ENCODE measurements around the gene GSS.
A peak's percentile ranks its signal among the peaks of the same experiment; 100 is the strongest.

Gene GSS

DNA sequence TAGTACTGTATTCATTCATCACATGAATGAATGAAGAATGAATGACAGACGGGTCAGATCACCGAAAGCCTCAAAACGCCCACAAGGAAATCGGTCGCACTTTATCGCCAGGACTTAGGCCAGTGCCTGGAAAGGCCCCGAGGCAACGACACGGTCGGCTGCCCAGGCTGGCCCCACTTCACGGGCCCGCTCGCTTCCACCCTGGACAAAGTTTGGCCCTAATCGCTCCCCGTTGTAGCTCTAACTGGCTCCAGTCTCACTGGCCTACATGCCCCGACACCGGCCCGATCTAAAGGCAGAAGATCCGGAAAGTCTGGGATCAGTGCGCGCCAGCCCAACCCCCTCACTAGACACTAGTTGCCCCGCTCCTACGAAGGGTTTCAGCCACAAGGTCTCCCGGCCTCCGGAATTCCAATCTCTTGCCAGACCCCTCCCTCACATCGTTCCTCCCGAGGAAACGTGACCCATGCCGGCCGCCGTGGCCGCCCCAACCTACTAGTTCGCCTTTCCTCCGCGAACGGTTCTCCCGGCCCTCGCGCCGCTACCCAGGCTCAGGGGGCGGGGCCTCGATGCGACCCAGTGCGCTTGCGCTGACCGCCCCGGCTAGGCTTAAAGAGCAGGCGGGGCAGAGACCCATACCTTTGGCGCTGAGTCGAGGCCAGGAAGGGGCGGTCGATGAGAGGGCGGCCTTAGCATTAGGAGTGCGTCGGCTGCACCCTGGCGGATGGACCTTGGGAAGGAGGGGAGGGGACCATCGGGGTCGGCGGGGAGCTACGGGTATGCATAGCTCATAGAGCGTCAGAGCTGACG, at the start of gene GSS, which contains the start of gene MYH7B:
Gene GSS (minus strand): TSS at position 576 of the 810 bp plus-strand sequence. CDS start 3,954 bp downstream, outside the sequence.
Gene MYH7B (plus strand): TSS at position 638 of the 810 bp plus-strand sequence. CDS start 22,138 bp downstream, outside the sequence.
- DNase-seq, result peak; percentile 74 to 96 (median 91)

DNA sequence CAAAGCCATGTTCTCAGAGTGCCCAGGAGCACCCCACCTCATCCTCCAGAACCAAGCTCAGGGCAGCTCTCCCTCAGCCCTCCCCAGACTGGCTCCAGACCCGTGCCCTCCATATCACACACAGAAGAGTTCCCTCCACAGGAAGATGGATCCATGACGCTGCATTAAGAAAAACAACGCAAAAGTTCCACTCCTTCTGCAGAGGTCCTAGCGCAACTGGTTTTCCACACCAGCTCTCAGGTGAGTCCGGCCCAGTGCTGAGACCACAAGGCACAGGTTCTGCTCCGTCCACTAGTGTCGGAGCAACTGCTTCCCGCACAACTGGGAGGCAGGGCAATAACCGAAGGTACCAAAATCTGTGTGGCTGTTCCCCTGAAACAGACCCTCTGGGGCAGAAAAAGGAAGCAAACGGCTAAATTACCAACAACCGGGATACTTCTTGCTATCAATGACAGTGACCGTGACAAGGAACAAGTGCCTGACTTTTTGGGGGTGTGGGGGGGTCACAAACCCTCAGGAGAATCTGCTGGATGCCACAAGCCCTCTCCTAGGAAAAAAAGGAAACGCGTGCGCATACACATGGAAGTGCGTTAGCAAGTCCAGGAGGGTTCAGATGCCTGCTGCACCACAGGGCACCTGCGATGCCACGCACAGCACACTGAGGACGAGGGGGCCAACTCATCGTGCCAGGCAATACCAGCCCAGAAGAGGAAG, 49.3 kb upstream of the GSS start:
- DNase-seq, result no peak

DNA sequence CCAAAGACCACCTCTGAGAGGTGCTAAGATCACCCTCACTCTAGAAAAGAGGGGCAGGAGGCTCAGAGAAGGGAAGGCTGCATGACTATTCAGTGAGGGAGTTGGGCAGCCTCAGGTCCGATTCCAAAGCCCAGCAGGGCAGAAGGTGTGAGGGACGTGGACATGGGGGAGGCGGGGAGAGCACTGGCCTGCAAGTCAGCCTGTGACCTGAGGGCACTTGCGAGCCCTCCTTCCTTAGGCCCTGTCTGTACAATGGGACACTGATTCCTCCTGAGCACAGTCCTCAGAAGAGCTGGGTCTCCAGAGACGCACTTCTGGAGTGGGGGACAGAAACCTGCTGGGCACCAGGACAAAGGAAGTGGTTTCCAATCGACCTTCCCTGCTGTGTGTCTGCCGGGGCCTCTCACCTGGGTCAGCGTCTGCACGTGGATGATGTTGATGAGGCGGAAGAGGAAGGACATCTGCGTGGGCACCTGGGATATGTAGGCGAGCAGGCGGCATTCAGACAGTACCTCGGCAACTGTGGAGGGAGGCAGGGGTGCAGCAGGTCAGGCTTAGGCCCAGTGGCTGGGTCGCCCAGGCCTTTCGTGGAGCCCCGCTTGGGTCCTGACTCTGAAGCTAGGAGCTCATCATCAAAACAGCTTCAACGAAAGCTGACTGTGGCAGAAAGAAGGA, 48.6 kb upstream of the GSS start:
- DNase-seq, result no peak

DNA sequence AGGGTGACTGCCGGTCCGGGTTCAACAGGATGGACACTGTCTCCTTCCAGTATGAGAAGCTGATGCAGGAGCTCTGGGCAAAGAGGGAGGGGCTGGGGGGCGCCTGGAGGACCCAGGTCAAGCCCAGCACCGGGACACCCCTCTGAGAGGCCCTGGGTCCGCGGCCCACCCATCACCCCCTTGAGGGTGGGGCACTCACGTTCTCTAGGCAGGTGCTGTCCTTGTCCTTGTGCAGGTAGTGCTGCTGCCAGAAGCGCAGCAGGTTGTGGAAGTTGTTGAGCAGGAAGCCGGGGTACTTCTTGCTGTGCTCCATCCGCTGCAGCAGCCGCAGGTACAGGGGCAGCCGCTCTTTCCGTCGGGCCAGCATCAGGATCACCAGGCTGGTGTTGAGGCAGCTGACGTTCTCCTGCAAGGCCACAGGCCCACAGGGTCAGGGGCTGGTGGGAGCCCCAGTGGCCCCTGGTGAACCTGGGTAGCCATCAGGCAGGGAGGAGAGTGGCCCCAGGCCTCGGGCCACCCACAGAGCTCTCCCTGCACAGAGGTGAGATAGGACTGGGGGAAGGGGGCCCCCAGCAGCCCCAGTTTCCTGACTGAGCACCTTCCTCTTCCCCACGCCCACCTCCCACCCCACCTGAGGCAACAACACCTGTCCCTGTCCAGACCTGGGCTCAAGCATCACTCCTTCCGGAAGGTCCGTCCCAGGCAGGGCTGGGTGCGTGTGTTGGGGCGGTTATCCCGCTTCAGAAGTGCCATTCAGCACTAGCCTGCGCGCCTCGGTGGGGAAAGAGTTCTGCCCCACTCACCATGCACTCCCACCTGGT, 47.8 kb upstream of the GSS start:
- no peak for DNase-seq

DNA sequence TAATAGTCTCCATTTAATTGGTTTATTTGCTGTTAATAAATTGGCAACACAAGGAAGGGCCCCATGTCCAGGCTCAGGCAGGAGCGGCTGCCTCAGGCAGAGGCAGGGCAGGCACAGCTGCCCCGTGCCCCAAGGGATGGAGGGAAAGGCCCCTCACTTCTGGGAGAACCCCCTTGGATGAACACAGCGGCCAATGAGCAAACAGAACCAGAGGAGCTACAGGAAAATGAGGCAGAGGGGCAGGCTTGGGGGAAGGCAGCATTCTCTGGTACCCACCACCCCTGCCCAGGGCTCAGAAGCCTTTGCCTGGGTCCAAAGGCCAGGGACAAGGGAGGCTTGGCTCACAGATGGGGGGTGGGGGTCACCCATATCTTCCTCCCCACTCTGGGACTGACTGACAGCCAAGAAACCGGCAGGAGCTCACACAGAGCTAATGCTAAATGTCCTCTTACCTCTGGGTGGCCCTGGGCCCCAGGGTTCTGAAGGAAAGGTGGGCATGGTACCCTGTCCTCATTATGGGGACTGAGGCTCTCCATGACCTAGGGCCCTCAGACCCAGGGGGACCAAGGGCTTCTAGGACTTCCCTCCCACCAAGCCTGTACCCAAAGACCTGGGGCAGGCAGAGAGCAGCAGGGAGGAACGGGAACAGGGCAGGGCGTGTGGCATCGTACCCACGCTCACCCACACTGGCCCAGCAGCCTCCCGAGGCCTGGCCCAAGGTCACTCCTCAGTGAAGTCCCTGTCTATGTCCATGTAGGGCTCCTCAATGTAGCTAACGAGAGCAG, 47.0 kb upstream of the GSS start:
- no peak for DNase-seq

DNA sequence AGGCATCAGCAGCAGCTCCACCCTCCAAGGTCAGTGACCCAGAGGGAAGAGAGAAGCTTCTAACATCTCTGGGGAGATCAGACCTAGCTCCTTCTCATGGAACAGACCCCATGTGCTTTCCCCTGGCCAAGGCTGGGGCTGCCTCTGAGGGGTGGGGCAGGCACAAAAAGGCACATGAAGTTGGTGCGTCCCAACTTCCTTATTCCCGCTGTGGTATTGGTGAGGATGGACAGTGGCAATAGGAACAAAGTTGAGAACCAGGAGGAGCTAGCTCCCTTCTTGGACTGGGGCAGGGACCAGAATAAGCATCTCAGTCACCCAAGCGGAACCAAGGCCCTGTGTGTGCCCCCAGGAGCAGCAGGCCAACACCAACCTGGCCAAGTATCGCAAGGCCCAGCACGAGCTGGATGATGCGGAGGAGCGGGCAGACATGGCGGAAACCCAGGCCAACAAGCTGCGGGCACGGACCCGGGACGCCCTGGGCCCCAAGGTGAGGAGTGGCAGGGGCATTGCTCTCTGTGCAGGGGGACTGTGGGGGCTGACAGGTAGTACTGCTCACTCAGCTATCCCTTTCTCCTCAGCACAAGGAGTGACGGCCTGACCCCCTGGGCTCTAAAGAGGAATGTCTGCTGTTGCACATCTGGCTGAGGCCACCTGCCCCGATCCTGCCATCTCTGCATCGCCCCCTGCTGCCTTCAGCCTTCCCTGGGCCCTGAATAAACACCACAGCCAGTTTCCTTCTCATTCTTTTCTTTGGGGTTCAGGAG, 46.2 kb upstream of the GSS start:
- DNase-seq, result no peak

DNA sequence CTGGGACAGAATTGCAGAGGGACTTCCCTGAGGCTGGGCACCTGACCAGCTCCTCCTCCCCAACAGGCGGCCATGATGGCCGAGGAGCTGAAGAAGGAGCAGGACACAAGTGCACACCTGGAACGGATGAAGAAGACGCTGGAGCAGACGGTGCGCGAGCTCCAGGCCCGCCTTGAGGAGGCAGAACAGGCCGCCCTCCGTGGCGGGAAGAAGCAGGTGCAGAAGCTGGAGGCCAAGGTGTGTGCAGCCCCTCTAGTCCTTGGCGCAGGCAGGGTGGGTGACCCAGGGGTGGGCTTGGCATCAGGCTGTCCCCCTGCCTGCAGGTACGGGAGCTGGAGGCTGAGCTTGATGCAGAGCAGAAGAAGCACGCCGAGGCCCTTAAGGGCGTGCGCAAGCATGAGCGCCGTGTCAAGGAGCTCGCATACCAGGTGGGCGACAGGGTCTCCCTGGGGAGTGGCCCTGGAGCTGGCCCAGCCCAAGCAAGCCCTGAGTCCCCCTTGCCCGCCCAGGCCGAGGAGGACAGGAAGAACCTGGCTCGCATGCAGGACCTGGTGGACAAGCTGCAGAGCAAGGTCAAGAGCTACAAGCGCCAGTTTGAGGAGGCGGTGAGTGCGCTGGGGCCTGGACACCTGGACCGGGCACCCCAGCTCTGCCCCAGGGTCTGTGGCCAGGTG, 45.5 kb upstream of the GSS start:
- DNase-seq, result no peak

DNA sequence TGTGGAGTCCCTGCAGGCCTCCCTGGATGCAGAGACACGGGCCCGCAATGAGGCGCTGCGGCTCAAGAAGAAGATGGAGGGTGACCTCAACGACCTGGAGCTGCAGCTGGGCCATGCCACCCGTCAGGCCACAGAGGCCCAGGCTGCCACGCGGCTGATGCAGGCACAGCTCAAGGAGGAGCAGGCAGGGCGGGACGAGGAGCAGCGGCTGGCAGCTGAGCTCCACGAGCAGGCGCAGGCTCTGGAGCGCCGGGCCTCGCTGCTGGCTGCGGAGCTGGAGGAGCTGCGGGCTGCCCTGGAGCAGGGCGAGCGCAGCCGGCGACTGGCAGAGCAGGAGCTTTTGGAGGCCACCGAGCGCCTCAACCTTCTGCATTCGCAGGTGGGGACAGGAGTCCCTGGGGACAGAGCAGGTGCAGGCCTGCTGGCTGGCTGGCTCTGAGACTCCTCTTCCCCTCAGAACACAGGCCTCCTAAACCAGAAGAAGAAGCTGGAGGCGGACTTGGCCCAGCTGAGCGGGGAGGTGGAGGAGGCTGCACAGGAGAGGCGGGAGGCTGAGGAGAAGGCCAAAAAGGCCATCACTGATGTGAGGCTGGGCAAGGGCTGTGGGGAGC, 44.8 kb upstream of the GSS start:
- no peak for DNase-seq

DNA sequence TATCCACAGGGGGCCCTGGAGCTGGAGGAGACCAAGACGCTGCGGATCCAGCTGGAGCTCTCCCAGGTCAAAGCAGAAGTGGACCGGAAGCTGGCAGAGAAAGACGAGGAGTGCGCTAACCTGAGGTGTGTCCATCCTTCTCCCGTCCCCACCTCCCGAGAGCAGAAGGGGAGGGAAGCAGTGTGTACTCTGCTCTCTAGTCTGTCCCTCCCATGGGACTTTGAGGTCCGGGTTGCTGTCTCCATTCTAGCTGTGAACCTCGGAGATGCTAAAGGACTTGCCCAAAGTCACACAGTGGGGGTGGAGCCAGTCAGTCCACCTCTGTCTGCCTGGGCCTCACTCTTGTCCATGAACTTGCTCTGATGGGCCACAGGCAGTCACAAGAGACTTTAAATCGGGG, 44.2 kb upstream of the GSS start:
- DNase-seq, result no peak

DNA sequence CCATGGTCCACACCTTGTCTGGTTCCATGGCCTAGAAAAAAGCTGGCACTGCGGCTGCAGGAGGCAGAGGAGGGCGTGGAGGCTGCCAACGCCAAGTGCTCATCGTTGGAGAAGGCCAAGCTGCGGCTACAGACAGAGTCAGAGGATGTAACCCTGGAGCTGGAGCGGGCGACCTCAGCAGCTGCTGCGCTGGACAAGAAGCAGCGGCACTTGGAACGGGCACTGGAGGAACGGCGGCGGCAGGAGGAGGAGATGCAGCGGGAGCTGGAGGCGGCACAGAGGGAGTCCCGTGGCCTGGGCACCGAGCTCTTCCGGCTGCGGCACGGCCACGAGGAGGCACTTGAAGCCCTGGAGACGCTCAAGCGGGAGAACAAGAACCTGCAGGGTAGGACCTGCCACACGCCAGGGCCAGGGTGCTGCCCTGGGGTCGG, 43.4 kb upstream of the GSS start:
- DNase-seq, result no peak

DNA sequence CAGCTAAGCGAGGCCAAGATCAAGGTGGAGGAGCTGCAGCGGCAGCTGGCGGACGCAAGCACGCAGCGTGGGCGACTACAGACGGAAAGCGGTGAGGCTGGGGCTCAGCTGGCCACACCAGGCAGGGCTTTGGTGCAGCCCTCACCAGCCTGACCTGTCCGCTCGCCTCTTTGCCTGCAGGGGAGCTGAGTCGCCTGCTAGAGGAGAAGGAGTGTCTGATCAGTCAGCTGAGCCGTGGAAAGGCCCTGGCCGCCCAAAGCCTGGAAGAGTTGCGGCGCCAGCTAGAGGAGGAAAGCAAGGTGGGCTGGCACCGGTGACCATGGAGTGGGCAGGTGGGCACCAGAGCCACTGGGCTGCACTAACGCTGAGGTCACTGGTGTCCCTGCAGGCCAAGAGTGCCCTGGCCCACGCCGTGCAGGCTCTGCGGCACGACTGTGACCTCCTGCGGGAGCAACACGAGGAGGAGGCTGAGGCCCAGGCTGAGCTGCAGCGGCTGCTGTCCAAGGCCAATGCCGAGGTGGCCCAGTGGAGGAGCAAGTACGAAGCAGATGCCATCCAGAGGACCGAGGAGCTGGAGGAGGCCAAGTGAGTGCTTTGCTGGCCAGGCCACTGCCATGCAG, 42.8 kb upstream of the GSS start:
- no peak for DNase-seq

DNA sequence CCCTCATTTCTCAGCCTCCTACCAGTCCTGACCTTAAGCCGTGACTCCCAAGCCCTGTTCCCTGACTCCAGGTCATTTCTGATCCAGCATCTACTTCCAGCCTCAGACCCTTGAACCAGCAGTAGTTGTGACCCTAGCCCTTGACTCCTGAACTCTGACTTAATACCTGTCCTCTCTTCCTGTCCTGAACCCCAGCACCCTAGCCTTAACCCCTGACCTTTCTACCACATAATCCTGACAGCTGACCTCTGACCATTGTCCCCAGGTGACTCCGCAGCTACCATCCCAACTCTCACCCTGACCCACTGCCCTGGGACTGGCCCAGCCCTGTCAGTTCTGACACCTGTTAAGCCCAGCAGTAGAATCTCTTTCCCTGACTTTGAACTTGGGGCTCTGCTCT, 42.2 kb upstream of the GSS start:
- no peak for DNase-seq

DNA sequence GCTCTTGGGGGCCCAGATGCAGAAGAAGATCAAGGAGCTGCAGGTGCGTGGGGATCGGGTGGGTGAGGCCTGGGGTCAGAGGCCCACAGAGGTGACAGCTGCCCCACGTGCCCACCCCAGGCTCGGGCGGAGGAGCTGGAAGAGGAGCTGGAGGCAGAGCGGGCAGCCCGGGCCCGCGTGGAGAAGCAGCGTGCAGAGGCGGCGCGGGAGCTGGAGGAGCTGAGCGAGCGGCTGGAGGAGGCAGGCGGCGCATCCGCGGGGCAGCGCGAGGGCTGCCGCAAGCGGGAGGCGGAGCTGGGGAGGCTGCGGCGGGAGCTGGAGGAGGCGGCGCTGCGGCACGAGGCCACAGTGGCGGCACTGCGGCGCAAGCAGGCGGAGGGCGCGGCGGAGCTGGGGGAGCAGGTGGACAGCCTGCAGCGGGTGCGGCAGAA, 41.5 kb upstream of the GSS start:
- DNase-seq, result peak in 24 of 51 donors; percentile 13 to 59 (median 30)

DNA sequence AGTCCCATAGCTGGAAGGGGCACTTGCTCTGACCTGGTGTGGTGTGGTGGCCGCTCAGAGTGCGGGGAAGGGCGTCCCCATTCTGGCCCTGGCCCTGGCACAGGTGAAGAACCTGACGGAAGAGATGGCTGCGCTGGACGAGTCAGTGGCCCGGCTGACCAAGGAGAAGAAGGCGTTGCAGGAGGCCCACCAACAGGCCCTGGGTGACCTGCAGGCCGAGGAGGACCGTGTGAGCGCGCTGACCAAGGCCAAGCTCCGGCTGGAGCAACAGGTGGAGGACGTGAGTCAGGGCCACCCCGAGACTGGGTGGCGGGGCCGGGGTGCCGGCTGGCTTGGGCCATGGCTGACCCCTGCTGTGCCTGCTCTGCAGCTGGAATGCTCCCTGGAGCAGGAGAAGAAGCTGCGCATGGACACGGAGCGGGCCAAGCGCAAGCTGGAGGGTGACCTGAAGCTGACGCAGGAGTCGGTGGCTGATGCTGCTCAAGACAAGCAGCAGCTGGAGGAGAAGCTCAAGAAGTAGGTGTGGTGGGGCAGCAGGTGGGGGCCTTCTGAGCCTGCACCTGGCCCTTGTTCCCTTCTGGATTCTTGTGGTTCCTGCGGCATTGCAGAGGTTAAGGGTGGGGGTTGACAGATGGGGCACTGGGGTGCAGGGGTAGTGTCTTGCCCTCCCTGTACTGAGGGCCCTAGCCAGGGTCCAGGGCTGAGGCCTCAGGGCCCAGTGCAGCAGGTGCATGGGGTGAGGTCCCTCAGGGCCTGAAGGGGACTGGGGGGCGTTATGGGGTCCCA, 40.8 kb upstream of the GSS start:
- no peak for DNase-seq

DNA sequence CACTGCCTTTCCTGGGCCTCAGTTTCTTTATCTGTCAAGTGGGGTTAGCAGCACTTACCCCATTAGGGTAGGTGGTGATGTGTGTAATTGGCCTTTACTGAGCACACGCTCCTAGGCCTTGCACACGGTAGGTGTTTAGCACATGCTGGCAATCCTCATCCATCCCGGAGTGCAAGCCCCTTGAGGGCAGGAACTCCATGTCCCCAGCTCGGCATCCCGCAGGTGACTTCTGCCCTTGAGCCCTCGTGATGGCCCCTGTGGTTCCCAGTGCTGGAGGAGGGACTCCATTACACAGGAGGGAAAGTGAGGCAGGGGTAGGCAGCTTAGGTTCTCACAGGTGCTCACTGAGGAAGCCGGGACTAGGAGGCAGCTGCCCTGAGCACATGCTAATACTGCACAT, 40.1 kb upstream of the GSS start:
- DNase-seq, result no peak

DNA sequence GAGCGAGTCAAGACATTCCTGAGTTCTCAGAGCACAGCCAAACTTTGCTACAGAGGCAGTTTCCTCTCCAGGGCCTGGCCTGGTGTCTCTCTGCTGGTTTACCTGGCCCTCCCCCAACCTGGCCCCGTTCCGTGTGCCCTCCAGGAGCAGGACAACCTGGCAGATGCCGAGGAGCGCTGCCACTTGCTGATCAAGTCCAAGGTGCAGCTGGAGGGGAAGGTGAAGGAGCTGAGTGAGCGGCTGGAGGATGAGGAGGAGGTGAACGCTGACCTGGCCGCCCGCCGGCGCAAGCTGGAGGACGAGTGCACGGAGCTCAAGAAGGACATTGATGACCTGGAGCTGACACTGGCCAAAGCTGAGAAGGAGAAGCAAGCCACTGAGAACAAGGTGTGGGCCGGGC, 39.6 kb upstream of the GSS start:
- DNase-seq, result no peak

DNA sequence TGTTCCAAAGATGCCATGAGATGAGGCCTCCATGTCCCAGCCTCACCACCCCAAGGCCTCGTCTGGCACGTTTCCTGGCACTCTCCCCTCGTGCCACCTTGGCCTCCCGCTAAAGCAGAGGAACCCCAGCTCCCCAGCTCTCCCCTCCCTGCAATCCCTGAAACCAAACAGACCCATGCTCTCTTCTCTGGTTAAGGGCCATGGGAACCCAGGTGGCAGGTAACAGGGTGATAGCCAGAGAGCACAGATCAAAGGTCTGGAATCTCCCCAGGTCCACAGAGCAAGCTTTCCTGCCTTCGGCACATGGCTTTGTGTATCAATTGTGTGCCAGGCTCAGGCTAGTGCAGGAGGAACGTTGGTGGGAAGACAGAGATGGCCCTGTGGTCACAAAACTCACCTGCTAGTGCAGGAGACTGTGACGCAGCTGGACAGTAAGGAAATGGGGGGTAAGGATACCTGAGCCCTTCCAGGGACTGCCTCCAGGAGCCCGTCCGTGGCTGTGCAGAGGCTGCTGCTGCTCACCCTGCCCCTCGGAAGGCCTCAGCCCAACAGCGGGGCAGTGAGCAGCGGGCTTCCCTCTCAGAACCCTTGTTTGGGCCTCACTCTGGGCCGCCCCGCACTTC, 39.0 kb upstream of the GSS start:
- DNase-seq, result no peak

Measured in hypothalamus (tissue), 51 donors.